HUES6 (cell line): ENCODE measurements around the gene MYH9.
"Not testable (repeated sequence)": the region's sequence is repeated elsewhere in the genome, so short reads cannot be mapped to it uniquely, and the experiment has no call there.

Experiments
- H3K27ac ChIP-seq: 2 replicates; pipeline ENCODE4 v1.7.0; 2013; ENCODE audit warnings: low read depth, mild to moderate bottlenecking, low read length, inconsistent platforms
- H3K27me3 ChIP-seq: 2 replicates; pipeline ENCODE4 v1.6.1; 2013; ENCODE audit warnings: low read length; ENCODE audit not compliant: control insufficient read depth, insufficient read depth
- H3K36me3 ChIP-seq: 2 replicates; pipeline ENCODE4 v1.6.1; 2013; ENCODE audit warnings: low read length; ENCODE audit not compliant: control insufficient read depth, insufficient read depth
- H3K4me1 ChIP-seq: 2 replicates; pipeline ENCODE4 v1.6.1; 2013; ENCODE audit warnings: low read length; ENCODE audit not compliant: control insufficient read depth, insufficient read depth
- H3K4me3 ChIP-seq: 2 replicates; pipeline ENCODE4 v1.5.1; 2013; ENCODE audit warnings: low read depth, low read length
- H3K9ac ChIP-seq: one replicate; pipeline ENCODE4 v1.6.1; 2013; ENCODE audit warnings: mild to moderate bottlenecking, low read length
- H3K9me3 ChIP-seq: 2 replicates; pipeline ENCODE4 v1.6.1; 2013; ENCODE audit warnings: low read depth, low read length; ENCODE audit not compliant: control insufficient read depth, insufficient read depth

MYH9 gene

GRCh38 chr22:36284171-36284571 lies 103.6 kb downstream of the MYH9 start:
- no peak overlapping the region for H3K4me3 ChIP-seq
- H3K36me3 ChIP-seq = peaks cover 84% of the 10 kb centered on the region
- H3K4me1 ChIP-seq = no peaks in the 10 kb centered on the region
- no peak overlapping the region for H3K9ac ChIP-seq
- no peaks in the 10 kb centered on the region for H3K9me3 ChIP-seq
- no peak overlapping the region for H3K27ac ChIP-seq
- no peaks in the 10 kb centered on the region for H3K27me3 ChIP-seq

DNA sequence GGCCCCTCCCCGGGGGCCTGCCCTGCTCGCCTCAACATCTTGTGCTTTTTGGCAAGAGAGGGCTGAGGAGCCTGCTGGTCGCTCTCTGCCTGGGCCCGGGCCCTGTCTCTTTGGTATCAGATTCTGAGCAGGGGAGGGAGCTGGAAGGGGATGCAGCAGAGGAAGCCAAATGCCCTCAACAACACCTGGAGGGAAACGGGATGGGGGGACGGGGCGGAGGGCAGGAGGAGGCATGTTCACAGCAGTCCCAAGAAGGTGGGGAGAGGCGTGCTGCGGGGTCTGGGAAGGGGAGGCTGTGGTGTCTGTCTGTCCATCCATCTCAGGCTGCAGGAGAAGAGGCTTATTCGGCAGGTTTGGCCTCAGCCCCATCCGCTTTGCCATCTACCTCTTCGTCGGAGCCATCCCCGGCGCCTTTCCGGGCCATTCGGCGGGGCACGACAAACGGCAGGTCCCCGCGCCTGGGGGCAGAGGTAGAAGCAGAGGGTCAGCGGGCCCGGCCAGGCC lies 105.4 kb downstream of the MYH9 start:
- no peak overlapping the region for H3K9ac ChIP-seq
- no peaks in the 10 kb centered on the region for H3K27me3 ChIP-seq
- no peak overlapping the region for H3K27ac ChIP-seq
- H3K4me1 ChIP-seq = peaks cover 4% of the 10 kb centered on the region
- H3K9me3 ChIP-seq = no peaks in the 10 kb centered on the region
- peaks cover 69% of the 10 kb centered on the region for H3K36me3 ChIP-seq
- H3K4me3 ChIP-seq = no peak overlapping the region

DNA sequence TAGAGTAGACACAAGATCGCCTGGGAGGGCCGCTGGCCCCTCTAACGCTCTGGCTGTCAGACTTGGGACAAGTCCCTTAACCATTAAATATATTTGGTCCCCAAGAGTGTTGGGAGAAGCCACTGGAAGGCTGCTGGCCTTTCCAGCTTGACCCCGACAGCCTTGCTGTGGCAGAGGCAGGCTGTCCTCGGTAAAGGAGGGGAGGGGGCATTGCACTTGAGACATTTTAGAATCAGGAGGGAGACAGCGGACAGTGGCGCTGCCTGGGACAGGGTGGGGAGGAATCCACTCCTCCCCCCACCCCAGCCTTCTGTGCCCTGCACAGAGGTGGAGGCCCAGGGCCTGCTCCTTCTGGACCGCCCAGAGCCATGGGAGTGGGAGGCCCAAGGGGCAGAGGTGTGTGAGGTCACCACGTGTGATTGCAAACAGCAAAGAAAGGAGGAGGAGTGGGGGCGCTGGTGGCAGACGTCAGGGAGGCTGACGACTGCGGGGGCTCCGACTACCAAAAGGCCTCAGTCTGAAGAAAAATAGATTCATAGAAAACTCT lies 105.9 kb downstream of the MYH9 start:
- H3K4me1 ChIP-seq = peaks cover 4% of the 10 kb centered on the region
- peaks cover 65% of the 10 kb centered on the region for H3K36me3 ChIP-seq
- H3K27me3 ChIP-seq = no peaks in the 10 kb centered on the region
- no peak overlapping the region for H3K27ac ChIP-seq
- H3K4me3 ChIP-seq = no peak overlapping the region
- H3K9me3 ChIP-seq = no peaks in the 10 kb centered on the region
- no peak overlapping the region for H3K9ac ChIP-seq

- no peak overlapping the region for H3K9ac ChIP-seq
- H3K27ac ChIP-seq = no peak overlapping the region
- no peak overlapping the region for H3K4me3 ChIP-seq
- no peaks in the 10 kb centered on the region for H3K27me3 ChIP-seq
- H3K36me3 ChIP-seq = peaks cover 51% of the 10 kb centered on the region
- peaks cover 4% of the 10 kb centered on the region for H3K4me1 ChIP-seq
- H3K9me3 ChIP-seq = no peaks in the 10 kb centered on the region
Observed at GRCh38 chr22:36280379-36280778, 107.4 kb downstream of the MYH9 start.

- Histone ChIP-seq H3K27me3 (no peaks in the 10 kb centered on the region), H3K36me3 (peaks cover 39% of the 10 kb centered on the region), H3K9ac (no peak overlapping the region), H3K9me3 (no peaks in the 10 kb centered on the region), H3K4me1 (peaks cover 4% of the 10 kb centered on the region), H3K27ac (no peak overlapping the region), H3K4me3 (no peak overlapping the region)
Observed at GRCh38 chr22:36279219-36279666, 108.5 kb downstream of the MYH9 start.

DNA sequence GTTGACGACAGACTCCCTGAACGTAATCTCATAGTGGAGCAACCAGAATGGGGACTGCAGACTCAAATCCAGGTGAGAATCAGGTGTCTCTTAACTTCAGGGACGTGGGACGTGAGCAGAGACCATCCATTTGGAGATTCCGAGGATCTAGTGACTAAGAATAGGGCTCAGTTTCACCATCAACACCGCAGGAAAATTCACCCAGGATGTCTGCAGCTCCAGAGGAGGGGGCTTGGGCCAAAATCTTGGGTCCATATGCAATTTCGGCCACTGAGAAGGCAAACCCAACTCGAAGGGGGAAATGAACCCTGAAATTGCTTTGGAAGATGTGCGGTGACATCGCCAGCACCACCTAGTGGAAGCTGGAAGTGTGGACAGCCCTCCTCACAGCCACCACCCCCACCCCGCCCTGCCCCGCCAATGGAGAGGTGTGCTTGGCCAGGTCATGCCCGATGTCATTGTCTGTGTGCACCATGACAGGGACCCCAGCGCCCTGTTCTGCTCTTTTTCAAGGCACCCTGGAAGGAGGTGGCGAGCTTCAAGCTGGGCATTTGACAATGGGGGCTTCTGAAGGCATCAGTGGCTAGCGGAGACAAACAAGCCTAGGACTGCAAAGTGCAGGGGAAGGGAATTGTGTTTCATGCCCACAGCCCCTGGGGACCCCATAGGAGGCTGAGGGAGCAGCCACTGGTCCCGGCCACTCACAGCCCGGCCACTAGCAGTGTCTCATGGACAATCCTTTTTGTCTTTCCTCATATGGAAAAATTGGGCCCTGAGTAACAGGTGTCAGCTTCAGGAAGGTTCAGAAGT lies 110.1 kb downstream of the MYH9 start:
- H3K36me3 ChIP-seq = peaks cover 25% of the 10 kb centered on the region
- H3K27me3 ChIP-seq = no peaks in the 10 kb centered on the region
- H3K9me3 ChIP-seq = no peaks in the 10 kb centered on the region
- no peak overlapping the region for H3K9ac ChIP-seq
- no peak overlapping the region for H3K27ac ChIP-seq
- no peak overlapping the region for H3K4me3 ChIP-seq
- peaks cover 4% of the 10 kb centered on the region for H3K4me1 ChIP-seq

DNA sequence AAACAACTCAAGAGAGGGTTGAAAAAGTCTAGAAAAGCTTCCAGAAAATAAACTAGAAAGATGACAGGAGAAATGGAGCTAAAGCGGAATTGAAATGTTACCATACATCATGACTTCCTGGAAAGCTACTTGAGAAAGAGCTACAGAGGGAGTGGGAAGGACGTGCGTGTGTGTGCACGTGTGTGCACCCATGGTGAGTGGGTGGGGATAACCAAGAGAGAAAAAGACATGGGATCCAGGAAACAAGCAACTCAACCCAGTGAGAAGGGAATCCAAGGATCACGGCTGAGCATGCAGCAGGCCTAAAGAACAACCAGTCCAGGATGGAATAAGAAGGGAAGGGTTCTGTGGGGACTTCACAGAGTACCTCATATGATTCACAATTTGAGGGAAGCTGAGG lies 113.2 kb downstream of the MYH9 start:
- no peak overlapping the region for H3K27ac ChIP-seq
- no peak overlapping the region for H3K4me3 ChIP-seq
- H3K36me3 ChIP-seq = peaks cover 2% of the 10 kb centered on the region; the same call in 1 of the 2 replicates
- H3K4me1 ChIP-seq = peaks cover 4% of the 10 kb centered on the region
- H3K9me3 ChIP-seq = no peaks in the 10 kb centered on the region
- H3K27me3 ChIP-seq = no peaks in the 10 kb centered on the region
- H3K9ac ChIP-seq = no peak overlapping the region

GRCh38 chr22:36271951-36272350 lies 115.8 kb downstream of the MYH9 start:
- not testable (repeated sequence) for H3K36me3 ChIP-seq, H3K4me3 ChIP-seq, H3K9me3 ChIP-seq, H3K9ac ChIP-seq, H3K4me1 ChIP-seq, H3K27me3 ChIP-seq, H3K27ac ChIP-seq

DNA sequence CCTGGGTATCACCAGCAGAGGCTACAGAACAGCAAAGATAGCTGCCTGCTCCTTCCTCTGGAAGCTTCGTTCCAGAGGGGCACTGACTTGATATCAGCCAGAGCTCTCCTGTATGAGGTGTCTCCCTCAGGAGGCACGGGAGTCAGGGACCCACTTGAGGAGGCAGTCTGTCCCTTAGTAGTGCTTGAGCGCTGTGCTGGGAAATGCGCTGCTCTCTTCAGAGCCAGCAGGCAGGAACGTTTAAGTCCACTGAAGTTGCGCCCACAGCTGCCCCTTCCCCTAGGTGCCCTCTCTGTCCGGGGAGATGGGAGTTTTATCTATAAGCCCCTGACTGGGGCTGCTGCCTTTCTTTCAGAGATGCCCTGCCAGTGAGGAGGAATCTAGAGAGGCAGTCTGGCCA lies 116.5 kb downstream of the MYH9 start:
- H3K36me3 ChIP-seq, H3K4me1 ChIP-seq, H3K9ac ChIP-seq, H3K27ac ChIP-seq, H3K9me3 ChIP-seq, H3K27me3 ChIP-seq, H3K4me3 ChIP-seq: not testable (repeated sequence)

GRCh38 chr22:36267896-36268485 lies 119.8 kb downstream of the MYH9 start:
- Histone ChIP-seq H3K9ac (no peak overlapping the region), H3K27ac (no peak overlapping the region), H3K9me3 (no peaks in the 10 kb centered on the region), H3K27me3 (no peaks in the 10 kb centered on the region), H3K36me3 (no peaks in the 10 kb centered on the region), H3K4me1 (no peaks in the 10 kb centered on the region), H3K4me3 (no peak overlapping the region)

DNA sequence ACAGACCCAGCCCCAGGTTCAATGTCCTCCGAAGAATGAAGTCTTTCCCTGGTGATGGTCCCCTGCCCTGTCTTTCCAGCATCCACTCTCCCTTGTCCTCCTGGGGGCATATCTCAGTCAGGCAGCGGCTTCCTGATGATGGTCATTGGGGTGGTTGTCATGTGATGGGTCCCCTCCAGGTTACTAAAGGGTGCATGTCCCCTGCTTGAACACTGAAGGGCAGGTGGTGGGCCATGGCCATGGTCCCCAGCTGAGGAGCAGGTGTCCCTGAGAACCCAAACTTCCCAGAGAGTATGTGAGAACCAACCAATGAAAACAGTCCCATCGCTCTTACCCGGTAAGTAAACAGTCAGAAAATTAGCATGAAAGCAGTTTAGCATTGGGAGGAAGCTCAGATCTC lies 120.7 kb downstream of the MYH9 start:
- H3K9ac ChIP-seq = no peak overlapping the region
- H3K4me1 ChIP-seq = no peaks in the 10 kb centered on the region

More for the DNA sequence above, 120.7 kb downstream of the MYH9 start:
- no peaks in the 10 kb centered on the region for H3K9me3 ChIP-seq
- H3K27ac ChIP-seq = no peak overlapping the region
- H3K4me3 ChIP-seq = no peak overlapping the region
- no peaks in the 10 kb centered on the region for H3K27me3 ChIP-seq
- H3K36me3 ChIP-seq = no peaks in the 10 kb centered on the region
